Endothelial cell of umbilical vein (primary cell): ENCODE results near the gene RBMS3. TPM values are rescaled to one million over a fixed set of nuclear protein-coding genes. Genes with fewer than 3 reads are reported as not detected.

Experiments used
- BruUV-seq: library from RNA; stranded (reverse); fragments of 400-500 nt; replicated peaks from 2 replicates; lab custom pipeline; 2021; lab: Mats Ljungman, UMichigan
- CTCF ChIA-PET: fragments of 300-600, 350-600 bp; sonication (Branson Sonifier 250); formaldehyde crosslinking; loops from one replicate; lab custom pipeline; 2021; ENCODE audit warnings: antibody characterized with exemption, inconsistent platforms; lab: Charles Lee
- POLR2A ChIA-PET: fragments of 300-600, 350-600 bp; sonication (Branson Sonifier 250); formaldehyde crosslinking; loops from one replicate; lab custom pipeline; 2021; ENCODE audit warnings: antibody characterized with exemption, inconsistent platforms; lab: Charles Lee
- DNase-seq: peaks from one replicate; pipeline ENCODE4 v3.0.0-alpha.2; 2011; ENCODE audit warnings: low read depth, low spot score
- FAIRE-seq: peaks from 2 replicates; lab custom pipeline; 2011; peaks lifted over from hg19 to GRCh38; lab: Jason Lieb, UNC
- H2AFZ ChIP-seq: 2 replicates; pipeline ENCODE4 v1.6.0; 2012; ENCODE audit warnings: low read depth, low read length, control low read depth, inconsistent platforms
- H3K27ac ChIP-seq: 2 replicates; pipeline ENCODE4 v1.5.1; 2011; ENCODE audit warnings: low read depth, mild to moderate bottlenecking, control low read depth, low read length, moderate library complexity; ENCODE audit not compliant: insufficient read depth
- H3K27me3 ChIP-seq, 2 experiments: 2 replicates each; pipeline versions ENCODE4 v1.6.0 to v1.6.1; 2011; ENCODE audit warnings: low read length in 2 of 2, mixed read lengths in 1 of 2; ENCODE audit not compliant: control insufficient read depth in 2 of 2, insufficient read depth in 2 of 2
- H3K36me3 ChIP-seq, 2 experiments: 2 replicates in 1 of 2; 3 replicates in 1 of 2; pipeline ENCODE4 v1.5.1; 2011; ENCODE audit warnings: low read length in 2 of 2, mild to moderate bottlenecking in 1 of 2, moderate library complexity in 1 of 2; ENCODE audit not compliant: control insufficient read depth in 2 of 2, insufficient read depth in 2 of 2; ENCODE audit errors: extremely low read depth in 1 of 2
- H3K4me1 ChIP-seq: 3 replicates; pipeline ENCODE4 v1.5.1; 2011; ENCODE audit warnings: mild to moderate bottlenecking, low read length; ENCODE audit not compliant: control insufficient read depth, insufficient read depth; ENCODE audit errors: extremely low read depth
- H3K4me2 ChIP-seq: 2 replicates; pipeline ENCODE4 v1.6.1; 2011; ENCODE audit warnings: low read length, control low read depth, mixed read lengths; ENCODE audit not compliant: insufficient read depth
- H3K4me3 ChIP-seq, 3 experiments: fragments of 200-600 bp in 1 of 3; sonication (generic), shearing (Covaris generic) in 1 of 3; replicated peaks in 1 of 3; 2 replicates each; pipeline ENCODE4 v1.5.1; 2011 to 2016; ENCODE audit warnings: control low read depth in 3 of 3, low read length in 3 of 3, mild to moderate bottlenecking in 2 of 3, inconsistent platforms in 1 of 3, low read depth in 1 of 3, moderate library complexity in 1 of 3; ENCODE audit not compliant: insufficient read depth in 1 of 3
- H3K79me2 ChIP-seq: 2 replicates; pipeline ENCODE4 v1.6.0; 2012; ENCODE audit warnings: low read length, inconsistent platforms; ENCODE audit not compliant: control insufficient read depth, insufficient read depth
- H3K9ac ChIP-seq: replicated peaks from 2 replicates; pipeline ENCODE3; 2011; ENCODE audit warnings: low read length, control low read depth; ENCODE audit not compliant: insufficient read depth; ENCODE audit errors: extremely low read depth
- H3K9me1 ChIP-seq: replicated peaks from 3 replicates; pipeline ENCODE4 v1.6.0; 2011; ENCODE audit warnings: mild to moderate bottlenecking, low read length; ENCODE audit not compliant: control insufficient read depth, insufficient read depth; ENCODE audit errors: extremely low read depth
- H3K9me3 ChIP-seq: replicated peaks from 2 replicates; pipeline ENCODE4 v1.5.1; 2012; ENCODE audit warnings: low read length, inconsistent platforms; ENCODE audit not compliant: control insufficient read depth, insufficient read depth
- H4K20me1 ChIP-seq: replicated peaks from 2 replicates; pipeline ENCODE3; 2011; ENCODE audit warnings: mild to moderate bottlenecking, low read length; ENCODE audit not compliant: control insufficient read depth, insufficient read depth; ENCODE audit errors: extremely low read depth
- CTCF ChIP-seq, 2 donors: IDR thresholded peaks; 1 replicate in 1 of 2; 2 replicates in 1 of 2; pipeline ENCODE4 v1.5.1; 2011; ENCODE audit warnings: low read length in 2 of 2, mild to moderate bottlenecking in 2 of 2, moderate library complexity in 2 of 2, control low read depth in 1 of 2, inconsistent platforms in 1 of 2, low read depth in 1 of 2; ENCODE audit not compliant: insufficient read depth in 1 of 2; ENCODE audit errors: extremely low read depth in 1 of 2
- EZH2 ChIP-seq: IDR thresholded peaks from 2 replicates; pipeline ENCODE4 v1.6.1; 2012; ENCODE audit warnings: borderline replicate concordance, low read depth, mild to moderate bottlenecking, moderate library complexity, low read length, inconsistent platforms; ENCODE audit not compliant: severe bottlenecking
- FOS ChIP-seq: IDR thresholded peaks from 2 replicates; pipeline ENCODE4 v1.6.1; 2011; ENCODE audit warnings: mild to moderate bottlenecking, low read length, moderate library complexity, borderline replicate concordance; ENCODE audit not compliant: insufficient read depth
- GATA2 ChIP-seq: IDR thresholded peaks from 2 replicates; pipeline ENCODE4 v1.7.0; 2011; ENCODE audit warnings: low read depth, mild to moderate bottlenecking, moderate library complexity, mixed read lengths, low read length; ENCODE audit not compliant: insufficient read length, insufficient read depth
- JUN ChIP-seq: IDR thresholded peaks from 2 replicates; pipeline ENCODE4 v1.6.1; 2011; ENCODE audit warnings: borderline replicate concordance, low read depth; ENCODE audit not compliant: insufficient read length, insufficient read depth
- MAX ChIP-seq: IDR thresholded peaks from 2 replicates; pipeline ENCODE4 v1.6.1; 2011; ENCODE audit not compliant: insufficient read depth, insufficient read length
- MYC ChIP-seq: IDR thresholded peaks from one replicate; pipeline ENCODE4 v1.6.1; 2011; ENCODE audit warnings: mild to moderate bottlenecking, low read depth, low read length
- POLR2A ChIP-seq: IDR thresholded peaks from 2 replicates; pipeline ENCODE4 v1.6.1; 2012; ENCODE audit warnings: low read depth, mild to moderate bottlenecking, control low read depth, low read length
- POLR2AphosphoS5 ChIP-seq: IDR thresholded peaks from 2 replicates; pipeline ENCODE4 v1.6.1; 2012; ENCODE audit warnings: low read depth, mild to moderate bottlenecking, control low read depth, low read length, moderate library complexity; ENCODE audit not compliant: insufficient read depth
- dilution Hi-C: fragments of 300-500 bp; cut with MboI; formaldehyde crosslinking; loops from one replicate; pipeline ENCODE4 v1.15.0; 2019; ENCODE audit warnings: low sequenced_read_pairs; ENCODE audit not compliant: extremely low pct_ligation_motif_present
- intact Hi-C: fragments of 100-400 bp; cut with micrococcal nuclease; formaldehyde crosslinking; loops from one replicate; pipeline ENCODE4 v1.10.0; 2022
- polyA plus RNA-seq, 4 experiments: library from polyadenylated mRNA; depleted of rRNA in 3 of 4; stranded (reverse) in 3 of 4; unstranded in 1 of 4; fragments of >200 nt; gene quantifications; 2 replicates each; pipeline versions ENCODE4 v1.2.1 to v1.2.3, GENCODE V29; 2011 to 2012; ENCODE audit warnings: missing spikeins in 1 of 4
- total RNA-seq: library from RNA; stranded (reverse); gene quantifications from 2 replicates; pipeline ENCODE4 v1.2.3, GENCODE V29; 2021

Gene RBMS3
- total and polyA plus RNA-seq, 2 donors (not counting 3 experiments of a cell fraction or from before 2014, with no cell fraction given), result 13.6 to 42.3 TPM

GRCh38 chr3:29338377-29338776 lies 57.5 kb downstream of the RBMS3 start:
- CTCF ChIA-PET, result interaction anchor here (0.7 to 1.4 kb wide), 2 partner anchors 10 to 14 kb away, joined by 3 to 6 read pairs; no protein-coding TSS in a partner anchor

More at GRCh38 chr3:29338377-29338776, 57.5 kb downstream of the RBMS3 start:
- POLR2A ChIA-PET, result no interaction called here
- no peak for FAIRE-seq
- Histone ChIP-seq H3K27me3 (no peaks in the 10 kb centered on the region), H3K4me1 (peaks cover 23% of the 10 kb centered on the region), H3K79me2 (peaks cover 42% of the 10 kb centered on the region), H3K27ac (no peak overlapping the region), H3K36me3 (no peaks in the 10 kb centered on the region), H3K4me2 (no peak overlapping the region), H4K20me1 (no peaks in the 10 kb centered on the region), H2AFZ (no peak overlapping the region), H3K9me1 (no peaks in the 10 kb centered on the region), H3K9ac (no peak overlapping the region), H3K9me3 (no peaks in the 10 kb centered on the region), H3K4me3 (no peak overlapping the region)
- no peak for DNase-seq
- no TSS peak for BruUV-seq
- intact Hi-C loops, result loop anchor here (5.0 kb wide), 2 partner anchors 354 to 421 kb away; no protein-coding TSS in a partner anchor
- no peak for TF ChIP-seq FOS
- TF ChIP-seq GATA2, result no peak
- TF ChIP-seq POLR2A, result no peak
- no peak for TF ChIP-seq CTCF (IDR thresholded peaks at IDR 0.05; ENCODE audit: extremely low read depth in 1 of 2, insufficient read depth in 1 of 2, low read depth in 1 of 2, low read length in 2 of 2)
- no peak for TF ChIP-seq POLR2AphosphoS5
- no peak for TF ChIP-seq MYC
- no peak for TF ChIP-seq EZH2
- TF ChIP-seq JUN, result no peak
- TF ChIP-seq MAX, result no peak
- dilution Hi-C loops, result no loop called here
